Measurements from ENCODE around the gene ELL2.

ELL2 gene

GRCh38 chr5:95961617-95962474 is at the start of gene ELL2:
Gene ELL2 (minus strand): TSS chr5:95961851. CDS start chr5:95961721, 130 bp downstream.
- DNase-seq (ENCODE audit: low read depth), result peak; percentile 89

GRCh38 chr5:96008987-96009647 is 47.5 kb upstream of the ELL2 start:
- no peak for DNase-seq (ENCODE audit: low read depth)

- no peak for DNase-seq (ENCODE audit: low read depth)
Observed at GRCh38 chr5:96008487-96008886, 46.8 kb upstream of the ELL2 start.

GRCh38 chr5:96007051-96007450 is 45.4 kb upstream of the ELL2 start:
- no peak for DNase-seq (ENCODE audit: low read depth)

- no peak for DNase-seq (ENCODE audit: low read depth)
Observed at GRCh38 chr5:96006291-96006690, 44.6 kb upstream of the ELL2 start.

GRCh38 chr5:96004754-96005153 is 43.1 kb upstream of the ELL2 start:
- DNase-seq (ENCODE audit: low read depth), result no peak

GRCh38 chr5:96004087-96004486 is 42.4 kb upstream of the ELL2 start:
- no peak for DNase-seq (ENCODE audit: low read depth)

GRCh38 chr5:96001262-96001661 is 39.6 kb upstream of the ELL2 start:
- no peak for DNase-seq (ENCODE audit: low read depth)

- DNase-seq (ENCODE audit: low read depth), result no peak
Observed at GRCh38 chr5:96000308-96000707, 38.7 kb upstream of the ELL2 start.

GRCh38 chr5:95996904-95997723 is 35.5 kb upstream of the ELL2 start:
- no peak for DNase-seq (ENCODE audit: low read depth)

- no peak for DNase-seq (ENCODE audit: low read depth)
Observed at GRCh38 chr5:95995962-95996489, 34.4 kb upstream of the ELL2 start.

- DNase-seq (ENCODE audit: low read depth), result no peak
Observed at GRCh38 chr5:95993776-95994175, 32.1 kb upstream of the ELL2 start.

- no peak for DNase-seq (ENCODE audit: low read depth)
Observed at GRCh38 chr5:95993266-95993665, 31.6 kb upstream of the ELL2 start.

- DNase-seq (ENCODE audit: low read depth), result no peak
Observed at GRCh38 chr5:95989283-95990048, 27.8 kb upstream of the ELL2 start.

GRCh38 chr5:95988877-95989276 is 27.2 kb upstream of the ELL2 start:
- no peak for DNase-seq (ENCODE audit: low read depth)

GRCh38 chr5:95988094-95988493 is 26.4 kb upstream of the ELL2 start:
- DNase-seq (ENCODE audit: low read depth), result no peak

GRCh38 chr5:95986937-95987520 is 25.4 kb upstream of the ELL2 start:
- DNase-seq (ENCODE audit: low read depth), result no peak

- no peak for DNase-seq (ENCODE audit: low read depth)
Observed at GRCh38 chr5:95986001-95986400, 24.4 kb upstream of the ELL2 start.

GRCh38 chr5:95985249-95985648 is 23.6 kb upstream of the ELL2 start:
- no peak for DNase-seq (ENCODE audit: low read depth)

- no peak for DNase-seq (ENCODE audit: low read depth)
Observed at GRCh38 chr5:95984287-95984938, 22.8 kb upstream of the ELL2 start.

- DNase-seq (ENCODE audit: low read depth), result no peak
Observed at GRCh38 chr5:95983509-95983908, 21.9 kb upstream of the ELL2 start.
